TTC549 (cell line): ENCODE results near the gene PEX11A.

Experiments
- FAIRE-seq: peaks from 2 replicates; lab custom pipeline; 2012; peaks lifted over from hg19 to GRCh38; lab: Jason Lieb, UNC

Gene PEX11A

GRCh38 chr15:89675606-89676005 lies 14.9 kb downstream of the PEX11A start:
- no peak for FAIRE-seq

- FAIRE-seq: no peak
Observed at GRCh38 chr15:89674526-89674925, 16.0 kb downstream of the PEX11A start.

- no peak for FAIRE-seq
Observed at GRCh38 chr15:89673165-89673512, 17.4 kb downstream of the PEX11A start.

GRCh38 chr15:89672221-89673164 lies 18.1 kb downstream of the PEX11A start:
- FAIRE-seq: no peak

- FAIRE-seq: no peak
Observed at GRCh38 chr15:89671687-89672086, 18.9 kb downstream of the PEX11A start.

GRCh38 chr15:89670971-89671560 lies 19.5 kb downstream of the PEX11A start:
- FAIRE-seq: no peak

- no peak for FAIRE-seq
Observed at GRCh38 chr15:89669941-89670340, 20.6 kb downstream of the PEX11A start.

- no peak for FAIRE-seq
Observed at GRCh38 chr15:89669309-89669865, 21.2 kb downstream of the PEX11A start.

- no peak for FAIRE-seq
Observed at GRCh38 chr15:89668171-89668570, 22.4 kb downstream of the PEX11A start.

- no peak for FAIRE-seq
Observed at GRCh38 chr15:89667706-89667960, 22.9 kb downstream of the PEX11A start.

- no peak for FAIRE-seq
Observed at GRCh38 chr15:89666858-89667705, 23.5 kb downstream of the PEX11A start.

GRCh38 chr15:89666184-89666857 lies 24.2 kb downstream of the PEX11A start:
- FAIRE-seq: no peak

- FAIRE-seq: no peak
Observed at GRCh38 chr15:89665449-89666181, 24.9 kb downstream of the PEX11A start.

GRCh38 chr15:89664441-89665350 lies 25.9 kb downstream of the PEX11A start:
- no peak for FAIRE-seq

GRCh38 chr15:89662893-89663626 lies 27.5 kb downstream of the PEX11A start:
- FAIRE-seq: no peak

GRCh38 chr15:89660556-89660955 lies 30.0 kb downstream of the PEX11A start:
- no peak for FAIRE-seq

- no peak for FAIRE-seq
Observed at GRCh38 chr15:89659295-89659694, 31.3 kb downstream of the PEX11A start.

- FAIRE-seq: no peak
Observed at GRCh38 chr15:89657686-89658200, 32.8 kb downstream of the PEX11A start.

- no peak for FAIRE-seq
Observed at GRCh38 chr15:89656116-89656815, 34.3 kb downstream of the PEX11A start.
